DOHH2 (cell line): Measurements from ENCODE around the gene RALA.

Experiments
- EZH2phosphoT487 ChIP-seq: fragments of 200-600 bp; sonication (generic); IDR thresholded peaks from 2 replicates; pipeline ENCODE4 v1.6.1; 2017; ENCODE audit warnings: borderline replicate concordance, mild to moderate bottlenecking, antibody characterized with exemption, low read length, moderate library complexity, mixed read lengths
- TF ChIP-seq, protein P1 (sequence below): fragments of 200-600 bp; sonication (generic); IDR thresholded peaks from one replicate; pipeline ENCODE4 v1.5.1; 2014; ENCODE audit warnings: antibody characterized with exemption, mild to moderate bottlenecking, low read depth, low read length; ENCODE audit not compliant: poor library complexity, severe bottlenecking

DNA sequence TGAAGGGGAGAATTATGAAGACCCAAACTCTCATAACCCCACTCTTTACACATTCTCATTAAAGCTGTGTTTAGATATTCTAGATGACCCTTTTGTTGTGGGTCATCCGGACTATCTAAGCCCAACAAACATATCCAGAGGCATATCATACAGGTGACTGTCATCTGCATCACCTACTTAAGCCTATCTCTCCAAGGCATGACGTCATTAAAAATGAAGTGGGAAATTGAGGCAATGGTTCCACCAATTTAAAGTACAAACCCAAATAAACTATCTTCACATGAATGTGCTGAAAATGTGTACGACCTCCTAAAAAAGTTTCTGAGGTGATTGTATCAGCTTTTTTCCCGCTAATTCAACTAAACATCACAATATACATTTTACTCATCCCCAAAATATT, 4.5 kb upstream of the RALA start:
- TF ChIP-seq, protein P1, sequence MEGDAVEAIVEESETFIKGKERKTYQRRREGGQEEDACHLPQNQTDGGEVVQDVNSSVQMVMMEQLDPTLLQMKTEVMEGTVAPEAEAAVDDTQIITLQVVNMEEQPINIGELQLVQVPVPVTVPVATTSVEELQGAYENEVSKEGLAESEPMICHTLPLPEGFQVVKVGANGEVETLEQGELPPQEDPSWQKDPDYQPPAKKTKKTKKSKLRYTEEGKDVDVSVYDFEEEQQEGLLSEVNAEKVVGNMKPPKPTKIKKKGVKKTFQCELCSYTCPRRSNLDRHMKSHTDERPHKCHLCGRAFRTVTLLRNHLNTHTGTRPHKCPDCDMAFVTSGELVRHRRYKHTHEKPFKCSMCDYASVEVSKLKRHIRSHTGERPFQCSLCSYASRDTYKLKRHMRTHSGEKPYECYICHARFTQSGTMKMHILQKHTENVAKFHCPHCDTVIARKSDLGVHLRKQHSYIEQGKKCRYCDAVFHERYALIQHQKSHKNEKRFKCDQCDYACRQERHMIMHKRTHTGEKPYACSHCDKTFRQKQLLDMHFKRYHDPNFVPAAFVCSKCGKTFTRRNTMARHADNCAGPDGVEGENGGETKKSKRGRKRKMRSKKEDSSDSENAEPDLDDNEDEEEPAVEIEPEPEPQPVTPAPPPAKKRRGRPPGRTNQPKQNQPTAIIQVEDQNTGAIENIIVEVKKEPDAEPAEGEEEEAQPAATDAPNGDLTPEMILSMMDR, result no peak
- no peak for TF ChIP-seq EZH2phosphoT487
